ENCODE results near the gene DHRS7B. TPM values are rescaled to one million over a fixed set of nuclear protein-coding genes. Genes with fewer than 3 reads are reported as not detected.
A peak's percentile ranks its signal among the peaks of the same experiment; 100 is the strongest.

Gene DHRS7B
- total and polyA plus RNA-seq, 2 of the 13 experiments (the other 11 are each of a cell fraction or from before 2014, with no cell fraction given): 20.0 to 35.8 TPM

GRCh38 chr17:21126645-21127508 is at the start of gene DHRS7B (continued):
- TF ChIP-seq, protein P1, sequence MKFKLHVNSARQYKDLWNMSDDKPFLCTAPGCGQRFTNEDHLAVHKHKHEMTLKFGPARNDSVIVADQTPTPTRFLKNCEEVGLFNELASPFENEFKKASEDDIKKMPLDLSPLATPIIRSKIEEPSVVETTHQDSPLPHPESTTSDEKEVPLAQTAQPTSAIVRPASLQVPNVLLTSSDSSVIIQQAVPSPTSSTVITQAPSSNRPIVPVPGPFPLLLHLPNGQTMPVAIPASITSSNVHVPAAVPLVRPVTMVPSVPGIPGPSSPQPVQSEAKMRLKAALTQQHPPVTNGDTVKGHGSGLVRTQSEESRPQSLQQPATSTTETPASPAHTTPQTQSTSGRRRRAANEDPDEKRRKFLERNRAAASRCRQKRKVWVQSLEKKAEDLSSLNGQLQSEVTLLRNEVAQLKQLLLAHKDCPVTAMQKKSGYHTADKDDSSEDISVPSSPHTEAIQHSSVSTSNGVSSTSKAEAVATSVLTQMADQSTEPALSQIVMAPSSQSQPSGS (CRISPR knock-in tag; IDR thresholded peaks at IDR 0.05): peak; percentile 25; the same call in 1 of the 2 replicates
- TF ChIP-seq CSRNP2 (CRISPR knock-in tag; conservative IDR thresholded peaks at IDR 0.05; ENCODE audit: low read depth) (peak; percentile 38; the same call in 1 of the 2 replicates), NR2F2 (IDR thresholded peaks at IDR 0.05; ENCODE audit: borderline replicate concordance, low read depth) (no peak), ZNF768 (CRISPR knock-in tag; IDR thresholded peaks at IDR 0.05) (peak; percentile 58; the same call in 1 of the 2 replicates), NPAS2 (CRISPR knock-in tag; IDR thresholded peaks at IDR 0.05; ENCODE audit: borderline replicate concordance) (no peak), ZFP36L2 (CRISPR knock-in tag; IDR thresholded peaks at IDR 0.05) (no peak), FOXA1 (IDR thresholded peaks at IDR 0.05) (no peak), FOXA1 (CRISPR knock-in tag; IDR thresholded peaks at IDR 0.05) (peak; percentile 93), PITX1 (CRISPR knock-in tag; IDR thresholded peaks at IDR 0.05) (peak; percentile 47; the same call in 1 of the 2 replicates), SMAD9 (CRISPR knock-in tag; IDR thresholded peaks at IDR 0.05) (no peak), ZNF564 (CRISPR knock-in tag; IDR thresholded peaks at IDR 0.05) (0 out of 2 replicates have a peak, but pooled peaks have one; percentile 19), HOXD1 (CRISPR knock-in tag; IDR thresholded peaks at IDR 0.05) (no peak), HDAC2 (CRISPR knock-in tag; IDR thresholded peaks at IDR 0.05) (peak; percentile 50; the same call in 1 of the 2 replicates), MATR3 (CRISPR knock-in tag; IDR thresholded peaks at IDR 0.05) (no peak), SP2 (CRISPR knock-in tag; IDR thresholded peaks at IDR 0.05) (peak; percentile 87), PHB2 (IDR thresholded peaks at IDR 0.05; ENCODE audit: partially characterized antibody) (no peak)
- TF ChIP-seq, protein P2, sequence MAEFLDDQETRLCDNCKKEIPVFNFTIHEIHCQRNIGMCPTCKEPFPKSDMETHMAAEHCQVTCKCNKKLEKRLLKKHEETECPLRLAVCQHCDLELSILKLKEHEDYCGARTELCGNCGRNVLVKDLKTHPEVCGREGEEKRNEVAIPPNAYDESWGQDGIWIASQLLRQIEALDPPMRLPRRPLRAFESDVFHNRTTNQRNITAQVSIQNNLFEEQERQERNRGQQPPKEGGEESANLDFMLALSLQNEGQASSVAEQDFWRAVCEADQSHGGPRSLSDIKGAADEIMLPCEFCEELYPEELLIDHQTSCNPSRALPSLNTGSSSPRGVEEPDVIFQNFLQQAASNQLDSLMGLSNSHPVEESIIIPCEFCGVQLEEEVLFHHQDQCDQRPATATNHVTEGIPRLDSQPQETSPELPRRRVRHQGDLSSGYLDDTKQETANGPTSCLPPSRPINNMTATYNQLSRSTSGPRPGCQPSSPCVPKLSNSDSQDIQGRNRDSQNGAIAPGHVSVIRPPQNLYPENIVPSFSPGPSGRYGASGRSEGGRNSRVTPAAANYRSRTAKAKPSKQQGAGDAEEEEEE (CRISPR knock-in tag; IDR thresholded peaks at IDR 0.05; ENCODE audit: borderline replicate concordance): peak; percentile 81; the same call in 1 of the 2 replicates
- TF ChIP-seq, protein P3, sequence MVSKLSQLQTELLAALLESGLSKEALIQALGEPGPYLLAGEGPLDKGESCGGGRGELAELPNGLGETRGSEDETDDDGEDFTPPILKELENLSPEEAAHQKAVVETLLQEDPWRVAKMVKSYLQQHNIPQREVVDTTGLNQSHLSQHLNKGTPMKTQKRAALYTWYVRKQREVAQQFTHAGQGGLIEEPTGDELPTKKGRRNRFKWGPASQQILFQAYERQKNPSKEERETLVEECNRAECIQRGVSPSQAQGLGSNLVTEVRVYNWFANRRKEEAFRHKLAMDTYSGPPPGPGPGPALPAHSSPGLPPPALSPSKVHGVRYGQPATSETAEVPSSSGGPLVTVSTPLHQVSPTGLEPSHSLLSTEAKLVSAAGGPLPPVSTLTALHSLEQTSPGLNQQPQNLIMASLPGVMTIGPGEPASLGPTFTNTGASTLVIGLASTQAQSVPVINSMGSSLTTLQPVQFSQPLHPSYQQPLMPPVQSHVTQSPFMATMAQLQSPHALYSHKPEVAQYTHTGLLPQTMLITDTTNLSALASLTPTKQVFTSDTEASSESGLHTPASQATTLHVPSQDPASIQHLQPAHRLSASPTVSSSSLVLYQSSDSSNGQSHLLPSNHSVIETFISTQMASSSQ (IDR thresholded peaks at IDR 0.05; ENCODE audit: low read depth): no peak
- TF ChIP-seq, protein P3 (CRISPR knock-in tag; IDR thresholded peaks at IDR 0.05; ENCODE audit: borderline replicate concordance): peak; percentile 50; the same call in 1 of the 2 replicates
- TF ChIP-seq, protein P4, sequence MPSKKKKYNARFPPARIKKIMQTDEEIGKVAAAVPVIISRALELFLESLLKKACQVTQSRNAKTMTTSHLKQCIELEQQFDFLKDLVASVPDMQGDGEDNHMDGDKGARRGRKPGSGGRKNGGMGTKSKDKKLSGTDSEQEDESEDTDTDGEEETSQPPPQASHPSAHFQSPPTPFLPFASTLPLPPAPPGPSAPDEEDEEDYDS (CRISPR knock-in tag; IDR thresholded peaks at IDR 0.05): peak; percentile 93
